Raji (cell line): Measurements from ENCODE around the gene SEMA4G.

Experiments used
- POLR2A ChIP-seq: IDR thresholded peaks from 2 replicates; pipeline ENCODE4 v1.6.1; 2011; ENCODE audit warnings: low read depth, low read length, control low read depth; ENCODE audit not compliant: insufficient read depth

The SEMA4G gene

GRCh38 chr10:100969187-100970075 lies at the start of gene SEMA4G:
Gene SEMA4G, plus strand, starts transcription at chr10:100969504. Its CDS starts 3,409 bp downstream, at chr10:100972913.
- TF ChIP-seq POLR2A = no peak

- no peak for TF ChIP-seq POLR2A
Measured at GRCh38 chr10:100923580-100923979, 45.7 kb upstream of the SEMA4G start.

GRCh38 chr10:100927266-100927665 lies 42.0 kb upstream of the SEMA4G start:
- no peak for TF ChIP-seq POLR2A

- no peak for TF ChIP-seq POLR2A
Measured at GRCh38 chr10:100928039-100928438, 41.3 kb upstream of the SEMA4G start.

GRCh38 chr10:100930368-100930767 lies 38.9 kb upstream of the SEMA4G start:
- no peak for TF ChIP-seq POLR2A

GRCh38 chr10:100934084-100934659 lies 35.1 kb upstream of the SEMA4G start:
- TF ChIP-seq POLR2A = no peak

- TF ChIP-seq POLR2A = no peak
Measured at GRCh38 chr10:100939763-100940344, 29.4 kb upstream of the SEMA4G start.

- no peak for TF ChIP-seq POLR2A
Measured at GRCh38 chr10:100942229-100942628, 27.1 kb upstream of the SEMA4G start.

GRCh38 chr10:100943508-100943907 lies 25.8 kb upstream of the SEMA4G start:
- no peak for TF ChIP-seq POLR2A

- TF ChIP-seq POLR2A = no peak
Measured at GRCh38 chr10:100945754-100946153, 23.6 kb upstream of the SEMA4G start.

- TF ChIP-seq POLR2A = no peak
Measured at GRCh38 chr10:100948916-100949315, 20.4 kb upstream of the SEMA4G start.

- no peak for TF ChIP-seq POLR2A
Measured at GRCh38 chr10:100960251-100960650, 9.1 kb upstream of the SEMA4G start.

GRCh38 chr10:100962351-100963080 lies 6.8 kb upstream of the SEMA4G start:
- no peak for TF ChIP-seq POLR2A

- TF ChIP-seq POLR2A = no peak
Measured at GRCh38 chr10:100963826-100964225, 5.5 kb upstream of the SEMA4G start.

- no peak for TF ChIP-seq POLR2A
Measured at GRCh38 chr10:100965820-100966219, 3.5 kb upstream of the SEMA4G start.
